Measurements from ENCODE around the gene IP6K3.

The IP6K3 gene

DNA sequence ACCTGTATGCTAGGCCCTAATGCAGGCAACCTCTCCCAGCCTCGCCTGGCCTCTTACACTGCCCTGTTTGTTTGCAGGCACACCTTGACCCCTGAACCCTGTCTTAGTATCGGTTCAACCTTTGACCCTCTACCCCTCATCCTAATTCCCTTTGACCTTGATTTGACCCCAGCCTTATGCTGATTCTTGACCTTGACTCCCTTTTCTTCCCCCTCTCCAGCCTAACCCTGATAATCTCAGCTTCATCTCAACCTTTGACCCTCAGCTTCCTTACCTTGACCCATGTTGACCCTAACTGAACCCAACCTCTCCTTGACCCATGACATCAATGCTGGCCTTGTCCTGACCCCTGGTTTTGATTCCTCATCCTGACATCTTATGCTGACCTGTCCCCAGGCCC is 69.0 kb downstream of the IP6K3 start:
- DNase-seq (ENCODE audit: extremely low read depth, low read depth), result no peak
- H3K4me3 ChIP-seq (replicated peaks; ENCODE audit: low read depth, low read length), result no peak overlapping the region
- TF ChIP-seq, protein P1, sequence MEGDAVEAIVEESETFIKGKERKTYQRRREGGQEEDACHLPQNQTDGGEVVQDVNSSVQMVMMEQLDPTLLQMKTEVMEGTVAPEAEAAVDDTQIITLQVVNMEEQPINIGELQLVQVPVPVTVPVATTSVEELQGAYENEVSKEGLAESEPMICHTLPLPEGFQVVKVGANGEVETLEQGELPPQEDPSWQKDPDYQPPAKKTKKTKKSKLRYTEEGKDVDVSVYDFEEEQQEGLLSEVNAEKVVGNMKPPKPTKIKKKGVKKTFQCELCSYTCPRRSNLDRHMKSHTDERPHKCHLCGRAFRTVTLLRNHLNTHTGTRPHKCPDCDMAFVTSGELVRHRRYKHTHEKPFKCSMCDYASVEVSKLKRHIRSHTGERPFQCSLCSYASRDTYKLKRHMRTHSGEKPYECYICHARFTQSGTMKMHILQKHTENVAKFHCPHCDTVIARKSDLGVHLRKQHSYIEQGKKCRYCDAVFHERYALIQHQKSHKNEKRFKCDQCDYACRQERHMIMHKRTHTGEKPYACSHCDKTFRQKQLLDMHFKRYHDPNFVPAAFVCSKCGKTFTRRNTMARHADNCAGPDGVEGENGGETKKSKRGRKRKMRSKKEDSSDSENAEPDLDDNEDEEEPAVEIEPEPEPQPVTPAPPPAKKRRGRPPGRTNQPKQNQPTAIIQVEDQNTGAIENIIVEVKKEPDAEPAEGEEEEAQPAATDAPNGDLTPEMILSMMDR (IDR thresholded peaks at IDR 0.05; ENCODE audit: low read depth, low read length, missing control alignments), result no peak

DNA sequence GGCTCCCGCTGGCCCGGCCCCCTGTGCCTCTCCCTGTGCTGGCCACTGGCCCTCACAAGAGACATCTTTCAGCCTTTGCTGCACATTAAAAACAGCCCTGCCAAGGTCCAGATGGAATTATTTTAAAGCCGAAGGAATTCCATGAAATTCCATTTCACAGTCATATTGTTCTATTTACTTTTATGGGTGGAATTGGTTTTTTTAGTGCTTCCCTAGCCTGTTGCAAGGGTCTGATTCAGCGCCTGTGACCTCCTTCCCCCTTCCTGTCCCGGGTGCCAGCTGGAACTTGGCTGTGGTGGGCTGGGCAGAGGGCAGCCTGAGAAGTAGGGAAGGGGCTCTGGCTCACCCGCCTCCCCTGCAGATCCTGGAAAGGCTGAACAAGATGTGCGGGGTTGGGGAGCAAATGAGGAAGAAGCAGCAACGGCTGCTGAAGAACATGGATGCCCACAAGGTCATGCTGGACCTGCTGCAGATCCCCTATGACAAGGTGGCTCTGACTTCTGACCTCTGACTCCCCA is 69.5 kb downstream of the IP6K3 start:
- peak; percentile 24 for DNase-seq (ENCODE audit: extremely low read depth, low read depth)
- no peak overlapping the region for H3K4me3 ChIP-seq (replicated peaks; ENCODE audit: low read depth, low read length)
- TF ChIP-seq, protein P1 (IDR thresholded peaks at IDR 0.05; ENCODE audit: low read depth, low read length, missing control alignments), result no peak

DNA sequence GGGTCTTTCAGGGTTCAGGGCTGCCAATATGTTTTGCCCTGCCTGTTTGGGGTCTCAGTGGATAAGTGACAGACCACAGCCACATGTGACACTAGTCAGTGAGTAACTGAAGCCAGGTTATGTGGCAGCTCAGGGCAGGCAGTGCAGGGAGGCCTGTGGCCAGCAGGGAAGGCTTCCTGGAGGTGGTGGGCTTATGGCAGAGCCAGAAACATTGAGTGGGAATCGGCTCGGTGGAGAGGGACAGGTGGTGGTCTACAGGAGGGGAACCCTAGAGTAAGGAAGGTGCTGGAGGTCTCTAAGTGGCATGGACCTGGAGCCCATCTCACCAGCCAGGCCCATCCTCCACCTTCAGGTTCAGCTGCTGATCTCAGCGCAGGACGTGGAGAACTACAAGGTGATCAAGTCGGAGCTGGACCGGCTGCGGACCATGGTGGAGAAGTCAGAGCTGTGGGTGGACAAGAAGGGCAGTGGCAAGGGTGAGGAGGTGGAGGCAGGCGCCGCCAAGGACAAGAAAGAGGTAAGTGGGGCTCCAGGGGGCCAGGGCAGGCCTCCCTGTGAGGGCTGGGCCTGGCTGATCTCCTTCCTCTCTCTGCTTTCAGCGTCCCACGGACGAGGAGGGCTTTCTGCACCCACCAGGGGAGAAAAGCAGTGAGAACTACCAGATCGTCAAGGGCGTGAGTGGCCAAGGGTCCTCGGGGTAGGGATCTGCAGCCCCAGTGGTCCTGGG is 70.1 kb downstream of the IP6K3 start:
- no peak for DNase-seq (ENCODE audit: extremely low read depth, low read depth)
- no peak overlapping the region for H3K4me3 ChIP-seq (replicated peaks; ENCODE audit: low read depth, low read length)
- TF ChIP-seq, protein P1 (IDR thresholded peaks at IDR 0.05; ENCODE audit: low read depth, low read length, missing control alignments), result no peak

DNA sequence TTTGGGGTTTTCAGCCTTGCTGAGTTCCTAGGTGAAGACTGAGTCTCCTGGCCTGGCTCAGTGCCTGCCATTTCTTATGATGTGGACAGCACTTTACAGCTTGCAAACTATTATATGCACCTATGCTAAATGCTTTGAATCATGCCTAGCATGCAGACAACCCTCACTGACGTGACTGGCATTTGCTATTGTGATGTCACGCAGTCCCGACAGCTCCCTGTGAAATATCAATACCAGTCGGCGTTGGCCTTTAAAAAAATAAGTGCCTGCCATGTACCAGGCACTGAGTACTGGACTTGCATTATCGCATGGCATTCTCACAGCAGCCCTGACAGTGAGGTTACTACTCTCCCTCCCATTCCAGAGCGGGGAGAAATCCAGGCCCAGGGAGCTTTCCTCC is 70.7 kb downstream of the IP6K3 start:
- TF ChIP-seq, protein P1 (IDR thresholded peaks at IDR 0.05; ENCODE audit: low read depth, low read length, missing control alignments), result no peak
- DNase-seq (ENCODE audit: extremely low read depth, low read depth), result no peak
- no peak overlapping the region for H3K4me3 ChIP-seq (replicated peaks; ENCODE audit: low read depth, low read length)

DNA sequence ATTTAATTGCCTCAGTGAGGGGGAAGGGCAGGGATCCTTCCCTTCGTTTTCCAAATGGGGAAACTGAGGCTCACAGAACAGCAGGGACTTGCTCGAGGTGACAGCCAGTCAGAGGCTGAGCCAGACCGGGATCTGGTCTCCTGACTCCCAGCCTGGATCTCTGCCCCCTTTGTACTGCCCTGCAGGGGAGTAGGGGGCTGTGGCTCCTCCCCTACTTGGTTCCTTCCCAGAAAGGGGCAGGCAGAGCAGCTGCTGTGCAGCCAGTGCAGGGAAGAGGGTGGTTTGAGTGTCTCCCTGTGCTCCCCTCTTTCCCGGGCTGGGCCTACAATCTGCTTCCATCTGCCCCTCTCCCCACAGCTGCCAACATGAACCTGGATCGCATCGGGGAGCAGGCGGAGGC is 72.9 kb downstream of the IP6K3 start:
- no peak for DNase-seq (ENCODE audit: extremely low read depth, low read depth)
- TF ChIP-seq, protein P1 (IDR thresholded peaks at IDR 0.05; ENCODE audit: low read depth, low read length, missing control alignments), result no peak
- H3K4me3 ChIP-seq (replicated peaks; ENCODE audit: low read depth, low read length), result no peak overlapping the region

DNA sequence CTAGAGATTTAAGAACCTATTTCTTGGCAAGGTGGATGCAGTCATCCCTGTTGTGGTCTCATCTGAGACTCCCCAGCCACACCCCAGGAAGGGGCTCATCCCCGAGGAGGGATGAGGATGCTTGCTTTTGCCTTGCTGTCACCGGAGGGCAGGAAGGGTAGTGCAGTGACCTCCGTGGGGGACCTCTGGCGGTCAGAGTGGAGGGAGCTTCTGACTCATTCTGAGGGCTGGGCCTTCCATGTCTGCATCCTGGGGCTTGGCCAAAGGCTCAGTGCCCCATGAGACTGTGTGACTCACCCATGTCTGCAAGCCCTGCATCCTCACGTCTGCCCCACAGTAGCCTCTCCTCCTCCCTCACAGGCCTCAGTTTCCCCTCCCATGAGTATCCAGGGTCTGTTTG is 73.9 kb downstream of the IP6K3 start:
- no peak overlapping the region for H3K4me3 ChIP-seq (replicated peaks; ENCODE audit: low read depth, low read length)
- peak; percentile 88 for DNase-seq (ENCODE audit: extremely low read depth, low read depth)
- TF ChIP-seq, protein P1 (IDR thresholded peaks at IDR 0.05; ENCODE audit: low read depth, low read length, missing control alignments), result peak; percentile 59

DNA sequence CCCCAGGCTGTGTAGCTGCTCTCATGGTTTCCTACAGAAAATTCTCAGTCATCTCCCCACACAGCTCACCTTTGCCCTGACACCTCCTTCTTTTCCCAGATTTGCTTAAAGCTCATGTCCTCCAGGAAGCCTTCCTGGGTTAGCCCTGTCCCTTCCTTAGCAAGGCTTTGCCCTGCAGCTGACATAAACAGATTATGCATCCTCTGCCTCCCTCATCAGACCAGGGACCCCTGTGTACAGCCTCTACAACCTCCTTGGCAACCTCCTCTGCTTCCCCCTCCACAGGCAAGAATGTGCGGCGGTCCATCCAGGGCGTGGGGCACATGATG is 75.0 kb downstream of the IP6K3 start:
- TF ChIP-seq, protein P1 (IDR thresholded peaks at IDR 0.05; ENCODE audit: low read depth, low read length, missing control alignments), result no peak
- no peak for DNase-seq (ENCODE audit: extremely low read depth, low read depth)
- no peak overlapping the region for H3K4me3 ChIP-seq (replicated peaks; ENCODE audit: low read depth, low read length)

Data from HFF-Myc (cell line).